ENCODE data around the gene ALG14.

DNA sequence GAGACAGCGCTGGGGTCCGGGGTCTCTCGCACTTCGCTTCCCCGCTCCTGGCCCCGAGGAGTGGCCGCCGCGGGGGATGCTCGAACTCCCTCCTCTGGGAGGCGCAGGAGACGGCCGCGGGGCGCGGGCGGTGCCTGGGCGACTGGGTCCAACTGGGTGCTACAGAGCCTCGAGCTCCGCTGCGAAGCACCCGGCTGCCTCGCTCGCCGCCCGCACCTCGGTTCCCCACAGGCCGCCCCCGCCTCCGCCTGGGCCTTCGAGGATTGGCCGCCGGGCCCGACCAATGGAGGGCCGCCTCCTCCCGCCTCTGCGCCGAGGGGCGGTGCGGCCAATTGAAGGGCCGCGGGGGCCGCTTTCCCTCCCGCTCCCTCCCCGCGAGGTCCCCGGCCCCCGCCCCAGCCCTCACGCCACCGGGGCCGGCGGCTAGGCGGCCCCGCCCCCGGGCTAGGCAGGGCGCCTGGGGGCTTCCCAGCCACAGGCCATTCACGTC is 145.8 kb downstream of the ALG14 start, which contains the start of gene CNN3:
- peak; percentile 83 to 99 (median 95) for TF ChIP-seq POLR2A (IDR thresholded peaks at IDR 0.05)
- TF ChIP-seq CTCF (IDR thresholded peaks at IDR 0.05): no peak

Data from upper lobe of left lung (tissue), 4 donors.